Activated naive CD4-positive, alpha-beta T cell treated with anti-CD3 and anti-CD28 coated beads, Interleukin-2, amount 50 U/mL, for 24 hours (primary cell): ENCODE measurements around the gene FGF12.

ENCODE experiments used
- H3K27ac Mint-ChIP-seq: one replicate; pipeline ENCODE4 v1.8.0; 2021; ENCODE audit warnings: mild to moderate bottlenecking, mixed read lengths
- H3K27me3 Mint-ChIP-seq: one replicate; pipeline ENCODE4 v1.8.0; 2021; ENCODE audit warnings: mixed read lengths
- H3K36me3 Mint-ChIP-seq: one replicate; pipeline ENCODE4 v1.8.0; 2021; ENCODE audit warnings: mixed read lengths
- H3K4me1 Mint-ChIP-seq: one replicate; pipeline ENCODE4 v1.8.0; 2021; ENCODE audit warnings: mixed read lengths
- H3K4me3 Mint-ChIP-seq: one replicate; pipeline ENCODE4 v1.8.0; 2021; ENCODE audit warnings: mild to moderate bottlenecking, mixed read lengths
- H3K9me3 Mint-ChIP-seq: one replicate; pipeline ENCODE4 v1.8.0; 2021; ENCODE audit warnings: mixed read lengths

FGF12 gene

GRCh38 chr3:192435241-192435640, 292.1 kb downstream of the FGF12 start:
- H3K4me3 Mint-ChIP-seq = no peak overlapping the region
- no peaks in the 10 kb centered on the region for H3K9me3 Mint-ChIP-seq
- no peaks in the 10 kb centered on the region for H3K27me3 Mint-ChIP-seq
- H3K27ac Mint-ChIP-seq = no peak overlapping the region
- no peaks in the 10 kb centered on the region for H3K36me3 Mint-ChIP-seq
- H3K4me1 Mint-ChIP-seq = no peaks in the 10 kb centered on the region

- Mint-ChIP-seq H3K4me3 (no peak overlapping the region), H3K27me3 (peaks cover 2% of the 10 kb centered on the region), H3K9me3 (no peaks in the 10 kb centered on the region), H3K4me1 (no peaks in the 10 kb centered on the region), H3K36me3 (no peaks in the 10 kb centered on the region), H3K27ac (no peak overlapping the region)
Measured at GRCh38 chr3:192434186-192434585, 293.2 kb downstream of the FGF12 start.

GRCh38 chr3:192433704-192434103, 293.6 kb downstream of the FGF12 start:
- Mint-ChIP-seq H3K36me3 (no peaks in the 10 kb centered on the region), H3K4me1 (no peaks in the 10 kb centered on the region), H3K27ac (no peak overlapping the region), H3K4me3 (no peak overlapping the region), H3K27me3 (peaks cover 2% of the 10 kb centered on the region), H3K9me3 (no peaks in the 10 kb centered on the region)

GRCh38 chr3:192422997-192423342, 304.4 kb downstream of the FGF12 start:
- Mint-ChIP-seq H3K27me3 (no peaks in the 10 kb centered on the region), H3K9me3 (no peaks in the 10 kb centered on the region), H3K4me1 (no peaks in the 10 kb centered on the region), H3K27ac (no peak overlapping the region), H3K36me3 (no peaks in the 10 kb centered on the region), H3K4me3 (no peak overlapping the region)

- H3K36me3 Mint-ChIP-seq = no peaks in the 10 kb centered on the region
- no peak overlapping the region for H3K27ac Mint-ChIP-seq
- H3K4me3 Mint-ChIP-seq = no peak overlapping the region
- H3K9me3 Mint-ChIP-seq = no peaks in the 10 kb centered on the region
- no peaks in the 10 kb centered on the region for H3K4me1 Mint-ChIP-seq
- no peaks in the 10 kb centered on the region for H3K27me3 Mint-ChIP-seq
Measured at GRCh38 chr3:192422321-192422996, 304.9 kb downstream of the FGF12 start.

- no peaks in the 10 kb centered on the region for H3K9me3 Mint-ChIP-seq
- no peak overlapping the region for H3K27ac Mint-ChIP-seq
- no peaks in the 10 kb centered on the region for H3K36me3 Mint-ChIP-seq
- H3K4me1 Mint-ChIP-seq = no peaks in the 10 kb centered on the region
- H3K4me3 Mint-ChIP-seq = no peak overlapping the region
- H3K27me3 Mint-ChIP-seq = no peaks in the 10 kb centered on the region
Measured at GRCh38 chr3:192419312-192419711, 308.0 kb downstream of the FGF12 start.

GRCh38 chr3:192417559-192418055, 309.7 kb downstream of the FGF12 start:
- Mint-ChIP-seq H3K27me3 (no peaks in the 10 kb centered on the region), H3K4me1 (no peaks in the 10 kb centered on the region), H3K27ac (no peak overlapping the region), H3K36me3 (no peaks in the 10 kb centered on the region), H3K4me3 (no peak overlapping the region), H3K9me3 (no peaks in the 10 kb centered on the region)

- H3K9me3 Mint-ChIP-seq = no peaks in the 10 kb centered on the region
- no peaks in the 10 kb centered on the region for H3K27me3 Mint-ChIP-seq
- no peak overlapping the region for H3K27ac Mint-ChIP-seq
- no peaks in the 10 kb centered on the region for H3K4me1 Mint-ChIP-seq
- no peak overlapping the region for H3K4me3 Mint-ChIP-seq
- H3K36me3 Mint-ChIP-seq = no peaks in the 10 kb centered on the region
Measured at GRCh38 chr3:192417017-192417416, 310.3 kb downstream of the FGF12 start.

- Mint-ChIP-seq H3K36me3 (no peaks in the 10 kb centered on the region), H3K27me3 (peaks cover 16% of the 10 kb centered on the region), H3K9me3 (no peaks in the 10 kb centered on the region), H3K4me3 (no peak overlapping the region), H3K4me1 (no peaks in the 10 kb centered on the region), H3K27ac (no peak overlapping the region)
Measured at GRCh38 chr3:192413461-192413860, 313.9 kb downstream of the FGF12 start.

GRCh38 chr3:192410684-192410960, 316.7 kb downstream of the FGF12 start:
- Mint-ChIP-seq H3K4me3 (no peak overlapping the region), H3K4me1 (peaks cover 6% of the 10 kb centered on the region), H3K27me3 (peaks cover 28% of the 10 kb centered on the region), H3K27ac (no peak overlapping the region), H3K9me3 (no peaks in the 10 kb centered on the region), H3K36me3 (no peaks in the 10 kb centered on the region)

GRCh38 chr3:192409838-192410683, 317.3 kb downstream of the FGF12 start:
- Mint-ChIP-seq H3K4me3 (no peak overlapping the region), H3K27ac (no peak overlapping the region), H3K9me3 (no peaks in the 10 kb centered on the region), H3K36me3 (no peaks in the 10 kb centered on the region), H3K4me1 (peaks cover 6% of the 10 kb centered on the region), H3K27me3 (peaks cover 28% of the 10 kb centered on the region)

GRCh38 chr3:192409201-192409837, 318.0 kb downstream of the FGF12 start:
- Mint-ChIP-seq H3K9me3 (no peaks in the 10 kb centered on the region), H3K27ac (no peak overlapping the region), H3K27me3 (peaks cover 30% of the 10 kb centered on the region), H3K4me1 (peaks cover 6% of the 10 kb centered on the region), H3K4me3 (no peak overlapping the region), H3K36me3 (no peaks in the 10 kb centered on the region)

- peaks cover 6% of the 10 kb centered on the region for H3K4me1 Mint-ChIP-seq
- H3K4me3 Mint-ChIP-seq = no peak overlapping the region
- no peaks in the 10 kb centered on the region for H3K9me3 Mint-ChIP-seq
- no peaks in the 10 kb centered on the region for H3K36me3 Mint-ChIP-seq
- no peak overlapping the region for H3K27ac Mint-ChIP-seq
- peaks cover 32% of the 10 kb centered on the region for H3K27me3 Mint-ChIP-seq
Measured at GRCh38 chr3:192408647-192409200, 318.6 kb downstream of the FGF12 start.

GRCh38 chr3:192408007-192408646, 319.2 kb downstream of the FGF12 start:
- Mint-ChIP-seq H3K36me3 (no peaks in the 10 kb centered on the region), H3K27ac (no peak overlapping the region), H3K4me3 (no peak overlapping the region), H3K4me1 (peaks cover 6% of the 10 kb centered on the region), H3K27me3 (peaks cover 32% of the 10 kb centered on the region), H3K9me3 (no peaks in the 10 kb centered on the region)

GRCh38 chr3:192399767-192400166, 327.6 kb downstream of the FGF12 start:
- Mint-ChIP-seq H3K4me1 (no peaks in the 10 kb centered on the region), H3K36me3 (no peaks in the 10 kb centered on the region), H3K27me3 (peaks cover 4% of the 10 kb centered on the region), H3K9me3 (no peaks in the 10 kb centered on the region), H3K4me3 (no peak overlapping the region), H3K27ac (no peak overlapping the region)
